Dermis lymphatic vessel endothelial cell (primary cell): Measurements from ENCODE around the gene S100A6. TPM values are rescaled to one million over a fixed set of nuclear protein-coding genes. Genes with fewer than 3 reads are reported as not detected.

Source experiments
- total RNA-seq: library from RNA; depleted of rRNA; stranded (reverse); fragments of >200 nt; gene quantifications from 2 replicates; pipeline ENCODE4 v1.2.1, GENCODE V29; 2014

The S100A6 gene
- 478 and 706 TPM in 2 replicates for total RNA-seq

GRCh38 chr1:153535242-153536011 is at the start of gene S100A6:
S100A6 (minus strand) TSS chr1:153535991; CDS start chr1:153535339, 652 bp downstream.

GRCh38 chr1:153565529-153566374 is 30.0 kb upstream of the S100A6 start, which contains the start of gene S100A2:
S100A2 (minus strand) TSS chr1:153565844; CDS start chr1:153563877, 1,967 bp downstream.

GRCh38 chr1:153548722-153549688 is 13.2 kb upstream of the S100A6 start, which contains the start of gene S100A3:
S100A3 (minus strand) TSS chr1:153549258; CDS start chr1:153548485, 773 bp downstream.

GRCh38 chr1:153545067-153546055 is 9.6 kb upstream of the S100A6 start, which contains the start of gene S100A4:
S100A4 (minus strand) TSS chr1:153545806; CDS start chr1:153544794, 1,012 bp downstream.

GRCh38 chr1:153540394-153541361 is 4.9 kb upstream of the S100A6 start, which contains the start of gene S100A5:
S100A5 (minus strand) TSS chr1:153540934; CDS start chr1:153540191, 743 bp downstream.

Other genes with a start within 250 kb of the S100A6 start
- not detected in 2 replicates for gene PGLYRP3, start 223.0 kb downstream of the S100A6 start, total RNA-seq
- not detected in 2 replicates for gene PGLYRP4, start 187.2 kb downstream of the S100A6 start, total RNA-seq
- gene S100A9, start 178.1 kb downstream of the S100A6 start, total RNA-seq: not detected in 2 replicates
- gene S100A12, start 160.4 kb downstream of the S100A6 start, total RNA-seq: not detected in 2 replicates
- not detected in 2 replicates for gene S100A8, start 144.9 kb downstream of the S100A6 start, total RNA-seq
- gene S100A7A, start 119.5 kb downstream of the S100A6 start, total RNA-seq: not detected in 2 replicates
- not detected in 2 replicates for gene S100A7, start 75.3 kb downstream of the S100A6 start, total RNA-seq
- gene S100A5, start 4.9 kb upstream of the S100A6 start, total RNA-seq: 0.17 TPM in 1 of 2 replicates, not detected in the other
- gene S100A4, start 9.8 kb upstream of the S100A6 start, total RNA-seq: 18.1 and 19.9 TPM in 2 replicates
- 0.26 and 1.3 TPM in 2 replicates for gene S100A3, start 13.3 kb upstream of the S100A6 start, total RNA-seq
- 0.86 and 0.98 TPM in 2 replicates for gene S100A2, start 29.9 kb upstream of the S100A6 start, total RNA-seq
- 456 and 493 TPM in 2 replicates for gene S100A16, start 77.1 kb upstream of the S100A6 start, total RNA-seq
- 0.43 TPM in 1 of 2 replicates, not detected in the other for gene S100A14, start 80.3 kb upstream of the S100A6 start, total RNA-seq
- gene S100A13, start 91.5 kb upstream of the S100A6 start, total RNA-seq: 161 and 182 TPM in 2 replicates
- not detected in 2 replicates for gene S100A1, start 92.4 kb upstream of the S100A6 start, total RNA-seq
- 23.4 and 30.3 TPM in 2 replicates for gene CHTOP, start 98.1 kb upstream of the S100A6 start, total RNA-seq
- gene SNAPIN, start 122.7 kb upstream of the S100A6 start, total RNA-seq: 56.7 and 68.2 TPM in 2 replicates
- gene ILF2, start 135.0 kb upstream of the S100A6 start, total RNA-seq: 169 and 218 TPM in 2 replicates
- 20.4 and 32.7 TPM in 2 replicates for gene NPR1, start 142.7 kb upstream of the S100A6 start, total RNA-seq
- 15.0 and 18.9 TPM in 2 replicates for gene INTS3, start 192.1 kb upstream of the S100A6 start, total RNA-seq
- gene SLC27A3, start 239.4 kb upstream of the S100A6 start, total RNA-seq: 41.2 and 59.6 TPM in 2 replicates